A673 (cell line): ENCODE measurements around the gene LARGE2. TPM values are rescaled to one million over a fixed set of nuclear protein-coding genes. Genes with fewer than 3 reads are reported as not detected.
"Not testable (repeated sequence)": the region's sequence is repeated elsewhere in the genome, so short reads cannot be mapped to it uniquely, and the experiment has no call there.

ENCODE experiments used
- BruUV-seq: library from RNA; stranded (reverse); fragments of 400-500 nt; replicated peaks from 2 replicates; lab custom pipeline; 2021; lab: Mats Ljungman, UMichigan
- CTCF ChIA-PET: fragments of 300-600 bp; sonication (Branson Sonifier 250); formaldehyde crosslinking; loops from one replicate; lab custom pipeline; 2022; ENCODE audit warnings: antibody characterized with exemption; lab: Charles Lee
- POLR2A ChIA-PET: fragments of 300-600 bp; sonication (Branson Sonifier 250); formaldehyde crosslinking; loops from one replicate; lab custom pipeline; 2022; ENCODE audit warnings: antibody characterized with exemption; ENCODE audit not compliant: low non-redundant PET; lab: Charles Lee
- DNase-seq: peaks from one replicate; pipeline ENCODE4 v3.0.0-alpha.2; 2015; ENCODE audit warnings: low spot score
- H3K27ac ChIP-seq: fragments of 200-600 bp; sonication (generic); 2 replicates; pipeline ENCODE4 v1.5.1; 2016; ENCODE audit warnings: mixed run types, low read depth, mild to moderate bottlenecking, mixed read lengths, antibody characterized with exemption, low read length; ENCODE audit not compliant: poor library complexity, severe bottlenecking
- H3K27me3 ChIP-seq: fragments of 200-600 bp; sonication (generic); replicated peaks from 2 replicates; pipeline ENCODE4 v1.6.1; 2017; ENCODE audit warnings: mixed run types, low read depth, mild to moderate bottlenecking, mixed read lengths, antibody characterized with exemption, low read length; ENCODE audit not compliant: insufficient read depth, poor library complexity
- H3K36me3 ChIP-seq: fragments of 200-600 bp; sonication (generic); 2 replicates; pipeline ENCODE4 v1.6.1; 2016; ENCODE audit warnings: mixed run types, mild to moderate bottlenecking, mixed read lengths, antibody characterized with exemption, low read length; ENCODE audit not compliant: insufficient read depth, poor library complexity, severe bottlenecking
- H3K4me1 ChIP-seq: fragments of 200-600 bp; sonication (generic); 2 replicates; pipeline ENCODE4 v1.6.1; 2017; ENCODE audit warnings: mixed run types, mild to moderate bottlenecking, mixed read lengths, antibody characterized with exemption, low read length; ENCODE audit not compliant: insufficient read depth, poor library complexity, severe bottlenecking
- H3K4me3 ChIP-seq: fragments of 200-600 bp; sonication (generic); 2 replicates; pipeline ENCODE4 v1.5.1; 2016; ENCODE audit warnings: low read depth, mixed run types, mild to moderate bottlenecking, mixed read lengths, low read length; ENCODE audit not compliant: poor library complexity, severe bottlenecking
- H3K9me3 ChIP-seq: fragments of 200-600 bp; sonication (generic); 2 replicates; pipeline ENCODE4 v1.6.1; 2016; ENCODE audit warnings: mixed run types, low read depth, mild to moderate bottlenecking, mixed read lengths, antibody characterized with exemption, low read length; ENCODE audit not compliant: poor library complexity, severe bottlenecking
- EZH2 ChIP-seq: fragments of 200-600 bp; sonication (generic); IDR thresholded peaks from 2 replicates; pipeline ENCODE4 v1.6.1; 2017; ENCODE audit warnings: borderline replicate concordance, low read depth, mild to moderate bottlenecking, mixed read lengths, antibody characterized with exemption, low read length; ENCODE audit not compliant: poor library complexity, severe bottlenecking
- intact Hi-C: fragments of 100-400 bp; cut with micrococcal nuclease; formaldehyde crosslinking; loops from one replicate; pipeline ENCODE4 v1.10.0; 2022; ENCODE audit not compliant: unreplicated experiment
- total RNA-seq: library from RNA; stranded (reverse); gene quantifications from 2 replicates; pipeline ENCODE4 v1.2.3, GENCODE V29; 2021
- TF ChIP-seq, protein P1 (sequence below): fragments of 300-800, 200-600 bp; sonication (generic); conservative IDR thresholded peaks from 2 replicates; pipeline ENCODE4 v1.5.1; 2017; ENCODE audit warnings: low read depth, mild to moderate bottlenecking, antibody characterized with exemption, low read length, moderate library complexity, mixed read lengths

The LARGE2 gene
- total RNA-seq, 1 experiment from 2014 or later: 9.1 TPM

DNA sequence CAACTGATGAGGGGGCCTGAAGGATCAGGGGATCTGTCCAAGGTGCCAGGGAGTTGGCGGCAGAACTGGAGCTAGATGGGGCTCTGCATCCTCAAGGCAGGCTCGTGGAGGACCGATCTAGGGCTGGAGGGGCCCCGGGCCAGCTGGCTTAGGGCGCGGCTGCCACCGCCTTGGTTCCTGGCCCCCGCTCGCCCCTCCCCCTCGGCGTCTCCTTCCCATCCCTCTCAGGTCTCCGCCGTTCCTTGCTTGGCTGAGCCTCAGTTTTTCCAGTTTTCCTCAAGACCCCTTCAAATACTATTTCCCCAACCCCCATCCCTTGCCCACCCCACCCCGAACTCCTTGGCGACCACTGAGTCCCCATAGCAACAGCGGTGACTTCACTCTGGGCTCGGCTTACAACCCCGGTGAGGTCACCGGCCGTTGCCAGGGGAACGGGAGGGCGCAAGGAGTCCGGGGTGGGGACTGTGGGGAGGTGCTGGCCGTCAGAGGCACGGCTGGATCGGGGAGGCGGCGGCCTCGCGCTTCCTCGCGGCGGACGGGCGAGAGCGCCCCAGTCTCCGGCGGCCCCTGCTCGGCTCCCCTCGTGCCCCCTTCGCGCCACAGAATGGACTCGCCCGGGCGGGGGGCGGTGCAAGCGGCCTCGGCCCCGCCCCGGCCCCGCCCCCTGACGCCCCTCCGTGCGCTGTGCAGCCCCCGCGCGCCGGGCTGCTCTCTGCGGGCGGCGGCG lies 22.8 kb upstream of the LARGE2 start:
- intact Hi-C loops: no loop called here
- peak overlapping the region; percentile 52 for H3K4me3 ChIP-seq
- peak; percentile 97 for DNase-seq
- H3K27ac ChIP-seq: peak overlapping the region; percentile 94
- peaks cover 26% of the 10 kb centered on the region for H3K4me1 ChIP-seq
- no peaks in the 10 kb centered on the region for H3K9me3 ChIP-seq
- POLR2A ChIA-PET: no interaction called here
- BruUV-seq: no TSS peak
- H3K27me3 ChIP-seq: no peaks in the 10 kb centered on the region
- H3K36me3 ChIP-seq: no peaks in the 10 kb centered on the region
- TF ChIP-seq, protein P1, sequence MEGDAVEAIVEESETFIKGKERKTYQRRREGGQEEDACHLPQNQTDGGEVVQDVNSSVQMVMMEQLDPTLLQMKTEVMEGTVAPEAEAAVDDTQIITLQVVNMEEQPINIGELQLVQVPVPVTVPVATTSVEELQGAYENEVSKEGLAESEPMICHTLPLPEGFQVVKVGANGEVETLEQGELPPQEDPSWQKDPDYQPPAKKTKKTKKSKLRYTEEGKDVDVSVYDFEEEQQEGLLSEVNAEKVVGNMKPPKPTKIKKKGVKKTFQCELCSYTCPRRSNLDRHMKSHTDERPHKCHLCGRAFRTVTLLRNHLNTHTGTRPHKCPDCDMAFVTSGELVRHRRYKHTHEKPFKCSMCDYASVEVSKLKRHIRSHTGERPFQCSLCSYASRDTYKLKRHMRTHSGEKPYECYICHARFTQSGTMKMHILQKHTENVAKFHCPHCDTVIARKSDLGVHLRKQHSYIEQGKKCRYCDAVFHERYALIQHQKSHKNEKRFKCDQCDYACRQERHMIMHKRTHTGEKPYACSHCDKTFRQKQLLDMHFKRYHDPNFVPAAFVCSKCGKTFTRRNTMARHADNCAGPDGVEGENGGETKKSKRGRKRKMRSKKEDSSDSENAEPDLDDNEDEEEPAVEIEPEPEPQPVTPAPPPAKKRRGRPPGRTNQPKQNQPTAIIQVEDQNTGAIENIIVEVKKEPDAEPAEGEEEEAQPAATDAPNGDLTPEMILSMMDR: no peak
- TF ChIP-seq EZH2: no peak
- CTCF ChIA-PET: interaction anchor here (1.1 kb wide), 1 partner anchor 27 kb away, joined by 4 read pairs; no protein-coding TSS in a partner anchor

DNA sequence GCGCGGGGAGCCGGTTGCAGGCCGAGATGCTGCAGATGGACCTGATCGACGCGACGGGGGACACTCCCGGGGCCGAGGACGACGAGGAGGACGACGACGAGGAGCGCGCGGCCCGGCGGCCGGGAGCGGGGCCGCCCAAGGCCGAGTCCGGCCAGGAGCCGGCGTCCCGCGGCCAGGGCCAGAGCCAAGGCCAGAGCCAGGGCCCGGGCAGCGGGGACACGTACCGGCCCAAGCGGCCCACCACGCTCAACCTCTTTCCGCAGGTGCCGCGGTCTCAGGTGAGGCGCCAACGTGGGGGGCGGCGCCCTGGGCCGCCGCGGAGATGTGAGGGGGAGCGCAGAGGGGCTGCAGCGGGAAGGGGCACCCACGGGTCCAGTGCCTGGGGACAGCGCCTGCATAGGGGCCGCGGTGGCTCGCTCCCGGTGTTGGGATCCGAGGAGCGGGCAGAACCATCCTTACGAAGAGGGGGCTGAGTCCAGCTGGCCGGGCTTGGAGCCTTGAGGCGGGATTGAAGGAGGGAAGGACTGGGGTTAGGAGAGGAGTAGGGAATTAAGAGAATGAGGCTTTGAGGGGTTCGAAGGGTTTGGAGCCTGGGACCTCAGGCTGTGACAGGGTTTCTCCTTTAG lies 22.2 kb upstream of the LARGE2 start:
- CTCF ChIA-PET, BruUV-seq, intact Hi-C loops, POLR2A ChIA-PET, H3K27me3 ChIP-seq, H3K9me3 ChIP-seq, H3K36me3 ChIP-seq: not testable (repeated sequence)
- H3K4me1 ChIP-seq: peaks cover 26% of the 10 kb centered on the region
- H3K4me3 ChIP-seq: peak overlapping the region; percentile 52
- peak; percentile 63 for DNase-seq
- peak overlapping the region; percentile 94 for H3K27ac ChIP-seq

DNA sequence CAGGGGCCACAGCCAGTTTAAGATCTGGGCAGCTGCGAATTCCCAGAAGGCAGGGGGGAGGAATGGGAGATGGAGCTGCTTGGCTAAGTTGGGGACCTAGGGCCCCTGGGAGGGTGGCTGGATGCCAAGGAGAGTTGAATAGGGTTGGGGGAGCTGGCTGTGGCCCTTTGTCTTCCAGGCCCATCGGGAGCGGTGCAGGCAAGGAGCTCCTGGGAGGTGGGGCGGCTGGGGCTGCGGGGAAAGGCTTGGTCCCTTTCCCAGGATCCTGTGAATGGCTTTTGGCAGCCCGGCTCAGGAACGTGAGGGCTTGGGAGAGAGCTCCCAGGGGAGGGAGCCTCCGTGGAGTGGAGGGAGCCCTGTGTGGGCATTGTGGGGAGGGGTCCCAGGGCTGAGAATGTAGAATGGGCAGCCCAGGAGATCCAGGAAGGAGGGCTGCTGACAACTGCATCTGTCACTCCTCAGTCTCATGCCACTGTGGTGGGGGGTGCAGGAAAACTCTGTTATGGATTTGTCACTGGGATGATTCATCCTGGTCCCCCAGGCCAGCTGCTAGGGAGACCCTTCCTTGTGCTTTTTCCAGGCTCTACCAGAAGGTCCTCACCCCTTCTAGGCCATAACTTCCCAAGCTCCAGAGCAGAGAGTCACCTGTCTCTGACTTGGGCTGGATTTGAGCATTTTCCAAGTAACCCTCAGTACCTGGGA lies 21.4 kb upstream of the LARGE2 start:
- intact Hi-C loops: no loop called here
- DNase-seq: peak; percentile 52
- CTCF ChIA-PET: interaction anchor here (0.7 kb wide), 1 partner anchor 29 kb away, joined by 3 read pairs; no protein-coding TSS in a partner anchor

More for the DNA sequence above, 21.4 kb upstream of the LARGE2 start:
- no peaks in the 10 kb centered on the region for H3K9me3 ChIP-seq
- H3K36me3 ChIP-seq: no peaks in the 10 kb centered on the region
- peak overlapping the region; percentile 52 for H3K4me3 ChIP-seq
- H3K27ac ChIP-seq: no peak overlapping the region
- H3K27me3 ChIP-seq: no peaks in the 10 kb centered on the region
- BruUV-seq: no TSS peak
- POLR2A ChIA-PET: interaction anchor here (0.6 kb wide), 1 partner anchor 84 kb away, joined by 4 read pairs; no protein-coding TSS in a partner anchor
- peaks cover 25% of the 10 kb centered on the region for H3K4me1 ChIP-seq
- no peak for TF ChIP-seq EZH2
- TF ChIP-seq, protein P1: no peak
